ENCODE results near the gene IZUMO4.
"Not testable (repeated sequence)": the region's sequence is repeated elsewhere in the genome, so short reads cannot be mapped to it uniquely, and the experiment has no call there.

The IZUMO4 gene

DNA sequence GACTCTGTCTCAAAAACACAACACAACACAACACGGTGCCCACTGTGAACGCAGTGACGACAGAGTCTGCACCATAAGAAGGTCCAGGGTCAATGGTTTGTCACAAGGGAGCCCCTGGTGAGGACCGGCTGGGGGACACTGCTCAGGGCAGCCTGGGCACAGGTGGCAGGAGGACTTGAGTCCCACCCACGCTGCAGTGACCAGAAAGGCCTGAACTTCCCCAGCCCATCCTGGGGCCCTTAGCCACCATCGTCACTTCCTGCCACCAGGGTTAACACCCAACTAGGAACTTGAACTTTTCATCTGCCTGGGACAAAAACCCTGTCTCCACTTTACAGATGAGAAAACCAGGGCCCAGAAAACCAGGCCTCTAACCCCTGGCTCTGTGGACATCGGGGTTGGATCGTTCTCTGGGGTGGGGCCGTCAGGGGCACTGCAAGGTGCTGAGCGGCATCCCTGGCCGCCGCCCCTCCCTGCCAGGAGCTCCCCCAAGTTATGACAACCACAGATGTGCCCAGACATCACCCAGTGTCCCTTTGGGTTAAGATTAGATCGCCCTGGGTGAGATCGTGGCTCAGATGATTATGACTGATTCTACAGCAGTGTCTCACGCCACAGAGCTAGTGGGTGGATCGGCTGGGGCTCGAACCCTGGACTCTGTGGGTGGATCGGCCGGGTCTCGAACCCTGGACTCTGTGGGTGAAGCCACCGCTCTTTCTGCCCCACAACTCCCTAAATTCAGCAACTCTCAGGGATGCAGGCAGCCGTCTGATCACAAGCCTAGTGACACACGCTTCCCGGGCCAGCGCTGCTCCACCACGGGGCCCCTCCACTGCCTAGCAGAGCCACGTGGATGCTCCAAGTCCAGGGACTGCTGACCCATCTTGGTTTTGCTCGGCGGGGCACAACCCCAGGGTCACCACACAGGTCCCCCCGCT lies 14.6 kb upstream of the IZUMO4 start:
- TF ChIP-seq, protein P1, sequence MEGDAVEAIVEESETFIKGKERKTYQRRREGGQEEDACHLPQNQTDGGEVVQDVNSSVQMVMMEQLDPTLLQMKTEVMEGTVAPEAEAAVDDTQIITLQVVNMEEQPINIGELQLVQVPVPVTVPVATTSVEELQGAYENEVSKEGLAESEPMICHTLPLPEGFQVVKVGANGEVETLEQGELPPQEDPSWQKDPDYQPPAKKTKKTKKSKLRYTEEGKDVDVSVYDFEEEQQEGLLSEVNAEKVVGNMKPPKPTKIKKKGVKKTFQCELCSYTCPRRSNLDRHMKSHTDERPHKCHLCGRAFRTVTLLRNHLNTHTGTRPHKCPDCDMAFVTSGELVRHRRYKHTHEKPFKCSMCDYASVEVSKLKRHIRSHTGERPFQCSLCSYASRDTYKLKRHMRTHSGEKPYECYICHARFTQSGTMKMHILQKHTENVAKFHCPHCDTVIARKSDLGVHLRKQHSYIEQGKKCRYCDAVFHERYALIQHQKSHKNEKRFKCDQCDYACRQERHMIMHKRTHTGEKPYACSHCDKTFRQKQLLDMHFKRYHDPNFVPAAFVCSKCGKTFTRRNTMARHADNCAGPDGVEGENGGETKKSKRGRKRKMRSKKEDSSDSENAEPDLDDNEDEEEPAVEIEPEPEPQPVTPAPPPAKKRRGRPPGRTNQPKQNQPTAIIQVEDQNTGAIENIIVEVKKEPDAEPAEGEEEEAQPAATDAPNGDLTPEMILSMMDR (conservative IDR thresholded peaks at IDR 0.05; ENCODE audit: low read length): no peak
- Histone ChIP-seq H3K9ac (ENCODE audit: low read depth, low read length, poor library complexity, severe bottlenecking) (peak overlapping the region; percentile 100), H3K36me3 (ENCODE audit: insufficient read depth, low read length) (peaks cover 23% of the 10 kb centered on the region), H3K9me3 (ENCODE audit: insufficient read depth, low read depth, low read length) (no peaks in the 10 kb centered on the region), H3K4me1 (ENCODE audit: insufficient read depth, low read length, poor library complexity, severe bottlenecking) (peaks cover 54% of the 10 kb centered on the region), H3K27me3 (ENCODE audit: insufficient read depth, low read length, poor library complexity, severe bottlenecking) (no peaks in the 10 kb centered on the region), H2AFZ (ENCODE audit: low read length) (no peak overlapping the region), H3K4me2 (ENCODE audit: low read depth, low read length, poor library complexity, severe bottlenecking) (peak overlapping the region; percentile 88), H3K4me3 (ENCODE audit: low read length, poor library complexity, severe bottlenecking) (peak overlapping the region; percentile 99), H3F3A (ENCODE audit: low read depth) (peaks cover 3% of the 10 kb centered on the region), H3K79me2 (ENCODE audit: insufficient read depth, low read length) (peaks cover 92% of the 10 kb centered on the region), H3K9me2 (replicated peaks; ENCODE audit: low read depth, low read length) (no peaks in the 10 kb centered on the region), H4K20me1 (ENCODE audit: insufficient read depth, low read length, poor library complexity, severe bottlenecking) (peaks cover 52% of the 10 kb centered on the region)

DNA sequence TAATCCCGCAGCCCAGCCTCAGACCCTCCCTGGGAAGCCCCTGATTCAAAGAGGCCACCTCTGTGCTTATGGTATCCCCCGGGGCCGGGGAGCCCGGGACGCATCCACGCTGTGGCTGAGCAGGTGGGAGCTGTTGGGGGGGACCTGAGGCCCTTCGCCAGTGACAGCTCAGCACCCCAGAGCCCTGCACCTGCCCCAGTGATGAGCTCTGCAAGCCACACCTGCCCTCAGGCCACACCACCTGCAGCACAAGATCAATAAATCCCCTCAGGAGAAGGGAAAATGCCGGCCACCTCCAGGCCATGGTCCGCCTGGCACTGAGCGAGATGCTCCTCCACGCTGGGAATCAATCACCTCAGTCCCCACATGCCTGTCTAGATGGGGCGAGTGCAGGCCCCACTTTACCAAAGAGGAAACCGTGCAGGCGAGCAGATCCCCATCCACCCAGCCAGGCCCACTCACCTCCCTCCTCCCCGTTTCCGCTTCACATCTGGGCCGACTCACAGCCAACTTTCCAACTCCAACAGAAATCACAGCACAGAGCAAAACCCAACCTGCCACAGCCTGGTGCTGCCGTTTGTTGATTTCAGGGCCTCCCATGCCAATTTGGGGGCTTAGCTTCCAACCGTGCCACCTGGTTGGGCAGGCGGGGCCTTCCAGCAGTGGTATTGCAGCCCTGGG lies 13.4 kb upstream of the IZUMO4 start:
- Histone ChIP-seq H3F3A (ENCODE audit: low read depth) (peaks cover 3% of the 10 kb centered on the region), H3K4me2 (ENCODE audit: low read depth, low read length, poor library complexity, severe bottlenecking) (peak overlapping the region; percentile 88), H3K9me2 (replicated peaks; ENCODE audit: low read depth, low read length) (no peaks in the 10 kb centered on the region), H3K9me3 (ENCODE audit: insufficient read depth, low read depth, low read length) (no peaks in the 10 kb centered on the region), H3K27me3 (ENCODE audit: insufficient read depth, low read length, poor library complexity, severe bottlenecking) (no peaks in the 10 kb centered on the region), H3K4me3 (ENCODE audit: low read length, poor library complexity, severe bottlenecking) (peak overlapping the region; percentile 99), H2AFZ (ENCODE audit: low read length) (no peak overlapping the region), H3K4me1 (ENCODE audit: insufficient read depth, low read length, poor library complexity, severe bottlenecking) (peaks cover 65% of the 10 kb centered on the region), H3K9ac (ENCODE audit: low read depth, low read length, poor library complexity, severe bottlenecking) (peak overlapping the region; percentile 100), H3K79me2 (ENCODE audit: insufficient read depth, low read length) (peaks cover 92% of the 10 kb centered on the region), H3K36me3 (ENCODE audit: insufficient read depth, low read length) (peaks cover 11% of the 10 kb centered on the region; the same call in 1 of the 2 replicates), H4K20me1 (ENCODE audit: insufficient read depth, low read length, poor library complexity, severe bottlenecking) (peaks cover 47% of the 10 kb centered on the region)
- no peak for TF ChIP-seq EZH2phosphoT487 (IDR thresholded peaks at IDR 0.05; ENCODE audit: borderline replicate concordance)
- TF ChIP-seq, protein P1 (conservative IDR thresholded peaks at IDR 0.05; ENCODE audit: low read length): no peak

DNA sequence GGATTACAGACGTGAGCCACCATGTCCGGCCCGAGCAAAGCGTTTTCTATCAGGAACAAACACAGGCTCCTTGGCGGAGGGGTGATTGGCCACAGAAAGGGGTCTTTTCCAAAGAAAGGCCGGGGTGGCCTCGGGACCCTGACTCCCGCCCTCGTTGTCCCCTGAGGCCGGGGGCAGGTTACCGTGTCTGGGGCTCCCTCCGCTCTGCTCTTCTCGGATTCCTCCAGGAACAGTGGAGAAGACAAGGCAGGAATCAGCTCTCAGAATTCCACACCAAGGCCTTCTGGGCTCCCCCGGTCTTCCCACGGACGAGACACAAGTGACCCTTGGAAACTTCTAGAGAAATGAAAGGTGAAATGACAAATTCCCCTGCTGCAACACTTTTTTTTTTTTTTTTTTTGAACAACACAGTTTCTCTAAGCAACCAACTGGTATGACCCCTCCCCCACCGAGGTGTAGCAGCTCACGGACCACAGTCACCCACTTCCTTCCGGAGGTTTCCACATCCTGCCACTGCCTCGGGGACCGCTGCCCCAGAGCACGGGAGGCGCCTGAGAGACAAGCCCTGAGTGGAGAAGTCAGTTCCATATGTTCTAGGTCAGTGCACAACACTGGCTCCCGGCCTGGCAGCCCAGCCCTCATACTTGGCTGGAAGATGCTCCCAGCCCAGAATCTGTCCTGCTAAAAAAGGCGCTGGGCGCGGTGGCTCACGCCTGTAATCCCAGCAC lies 11.6 kb upstream of the IZUMO4 start:
- Histone ChIP-seq H3K4me2 (ENCODE audit: low read depth, low read length, poor library complexity, severe bottlenecking) (peak overlapping the region; percentile 88), H3K9me3 (ENCODE audit: insufficient read depth, low read depth, low read length) (no peaks in the 10 kb centered on the region), H3K4me1 (ENCODE audit: insufficient read depth, low read length, poor library complexity, severe bottlenecking) (peaks cover 78% of the 10 kb centered on the region), H3K27me3 (ENCODE audit: insufficient read depth, low read length, poor library complexity, severe bottlenecking) (no peaks in the 10 kb centered on the region), H2AFZ (ENCODE audit: low read length) (no peak overlapping the region), H4K20me1 (ENCODE audit: insufficient read depth, low read length, poor library complexity, severe bottlenecking) (peaks cover 29% of the 10 kb centered on the region), H3K79me2 (ENCODE audit: insufficient read depth, low read length) (peaks cover 88% of the 10 kb centered on the region), H3K9me2 (replicated peaks; ENCODE audit: low read depth, low read length) (no peaks in the 10 kb centered on the region), H3K36me3 (ENCODE audit: insufficient read depth, low read length) (peaks cover 7% of the 10 kb centered on the region; the same call in 1 of the 2 replicates), H3K9ac (ENCODE audit: low read depth, low read length, poor library complexity, severe bottlenecking) (peak overlapping the region; percentile 100), H3F3A (ENCODE audit: low read depth) (peaks cover 3% of the 10 kb centered on the region), H3K4me3 (ENCODE audit: low read length, poor library complexity, severe bottlenecking) (peak overlapping the region; percentile 99)
- TF ChIP-seq EZH2phosphoT487 (IDR thresholded peaks at IDR 0.05; ENCODE audit: borderline replicate concordance): no peak
- TF ChIP-seq, protein P1 (conservative IDR thresholded peaks at IDR 0.05; ENCODE audit: low read length): no peak

DNA sequence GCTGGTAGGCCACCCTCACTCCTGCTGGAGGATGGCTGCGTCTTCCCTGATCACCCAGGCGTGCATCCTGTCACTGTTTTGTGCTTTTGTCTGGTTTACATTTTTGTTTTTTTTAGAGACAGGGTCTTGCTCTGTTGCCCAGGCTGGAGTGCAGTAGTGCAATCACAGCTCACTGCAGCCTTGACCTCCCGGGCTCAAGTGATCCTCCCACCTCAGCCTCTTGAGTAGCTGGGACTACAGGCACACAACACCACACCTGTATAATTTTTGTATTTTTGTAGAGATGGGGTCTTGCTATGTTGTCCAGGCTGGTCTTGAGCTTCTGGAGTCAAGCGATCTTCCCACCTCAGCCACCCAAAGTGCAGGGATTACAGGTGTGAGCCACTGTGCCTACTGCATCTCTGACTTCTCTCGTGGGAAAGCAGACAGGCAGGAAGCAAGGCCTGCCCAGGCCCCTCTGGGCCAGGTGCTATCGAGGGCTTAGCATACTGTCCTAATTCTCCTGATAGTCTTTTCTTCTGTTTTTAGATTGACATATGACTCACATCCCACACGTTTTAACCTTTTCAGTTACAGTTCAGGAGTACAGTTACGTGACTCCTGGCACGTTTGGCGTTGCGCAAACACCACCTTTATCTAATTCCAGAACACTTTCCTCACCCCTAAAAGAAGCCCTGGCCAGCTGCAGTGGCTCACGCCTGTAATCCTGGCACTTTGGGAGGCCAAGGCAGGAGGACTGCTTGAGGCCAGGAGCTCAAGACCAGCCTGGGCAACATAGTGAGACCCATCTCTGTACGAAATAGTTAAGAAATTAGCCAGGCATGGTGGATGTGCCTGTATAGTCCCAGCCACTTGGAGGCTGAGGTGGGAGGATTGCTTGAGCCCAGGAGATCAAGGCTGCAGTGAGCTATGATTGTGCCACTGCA lies 9.8 kb upstream of the IZUMO4 start:
- not testable (repeated sequence) for H3K9me3 ChIP-seq (ENCODE audit: insufficient read depth, low read depth, low read length); H3K9me2 ChIP-seq (replicated peaks; ENCODE audit: low read depth, low read length); H3K36me3 ChIP-seq (ENCODE audit: insufficient read depth, low read length); H3K27me3 ChIP-seq (ENCODE audit: insufficient read depth, low read length, poor library complexity, severe bottlenecking); H3F3A ChIP-seq (ENCODE audit: low read depth); H2AFZ ChIP-seq (ENCODE audit: low read length)
- Histone ChIP-seq H3K4me3 (ENCODE audit: low read length, poor library complexity, severe bottlenecking) (peak overlapping the region; percentile 21), H3K4me1 (ENCODE audit: insufficient read depth, low read length, poor library complexity, severe bottlenecking) (peaks cover 75% of the 10 kb centered on the region), H3K4me2 (ENCODE audit: low read depth, low read length, poor library complexity, severe bottlenecking) (peak overlapping the region; percentile 33), H3K9ac (ENCODE audit: low read depth, low read length, poor library complexity, severe bottlenecking) (peak overlapping the region; percentile 52), H3K79me2 (ENCODE audit: insufficient read depth, low read length) (peaks cover 84% of the 10 kb centered on the region), H4K20me1 (ENCODE audit: insufficient read depth, low read length, poor library complexity, severe bottlenecking) (peaks cover 13% of the 10 kb centered on the region)

Data from Loucy (cell line).